Fibroblast of gingiva (primary cell): ENCODE data around the gene ANKS1B.
A peak's percentile ranks its signal among the peaks of the same experiment; 100 is the strongest.

Source experiments
- DNase-seq: peaks from one replicate; pipeline ENCODE4 v3.0.0-alpha.2; 2011; ENCODE audit warnings: low read depth

ANKS1B gene

GRCh38 chr12:99960311-99960710 is 24.4 kb downstream of the ANKS1B start:
- no peak for DNase-seq

GRCh38 chr12:99959549-99960170 is 25.1 kb downstream of the ANKS1B start:
- peak; percentile 83 for DNase-seq

- peak; percentile 51 for DNase-seq
These were observed 26.8 kb downstream of the ANKS1B start for GRCh38 chr12:99957866-99958466.

GRCh38 chr12:99954724-99955123 is 30.0 kb downstream of the ANKS1B start:
- peak; percentile 2 for DNase-seq

GRCh38 chr12:99948370-99948769 is 36.4 kb downstream of the ANKS1B start:
- DNase-seq = no peak

- no peak for DNase-seq
These were observed 38.6 kb downstream of the ANKS1B start for GRCh38 chr12:99946131-99946530.

- no peak for DNase-seq
These were observed 49.1 kb downstream of the ANKS1B start for GRCh38 chr12:99935608-99936007.

- no peak for DNase-seq
These were observed 58.1 kb downstream of the ANKS1B start for GRCh38 chr12:99926511-99927169.

GRCh38 chr12:99920353-99920960 is 64.3 kb downstream of the ANKS1B start:
- no peak for DNase-seq

- DNase-seq = peak; percentile 68
These were observed 66.9 kb downstream of the ANKS1B start for GRCh38 chr12:99917711-99918402.

- peak; percentile 5 for DNase-seq
These were observed 68.2 kb downstream of the ANKS1B start for GRCh38 chr12:99916555-99916954.

- peak; percentile 7 for DNase-seq
These were observed 69.3 kb downstream of the ANKS1B start for GRCh38 chr12:99915251-99916082.

- no peak for DNase-seq
These were observed 70.5 kb downstream of the ANKS1B start for GRCh38 chr12:99914206-99914605.

- DNase-seq = no peak
These were observed 72.8 kb downstream of the ANKS1B start for GRCh38 chr12:99911967-99912366.

GRCh38 chr12:99911081-99911480 is 73.7 kb downstream of the ANKS1B start:
- peak; percentile 88 for DNase-seq

GRCh38 chr12:99910342-99910741 is 74.4 kb downstream of the ANKS1B start:
- DNase-seq = no peak

- DNase-seq = peak; percentile 21
These were observed 77.8 kb downstream of the ANKS1B start for GRCh38 chr12:99906786-99907579.

GRCh38 chr12:99901181-99901580 is 83.6 kb downstream of the ANKS1B start:
- no peak for DNase-seq

GRCh38 chr12:99898645-99899044 is 86.1 kb downstream of the ANKS1B start:
- DNase-seq = no peak

GRCh38 chr12:99879439-99879838 is 105.3 kb downstream of the ANKS1B start:
- no peak for DNase-seq

- no peak for DNase-seq
These were observed 109.7 kb downstream of the ANKS1B start for GRCh38 chr12:99875081-99875480.
